Umbilical cord (tissue), 2 donors: ENCODE measurements around the gene PRPF8. TPM values are rescaled to one million over a fixed set of nuclear protein-coding genes. Genes with fewer than 3 reads are reported as not detected.
A peak's percentile ranks its signal among the peaks of the same experiment; 100 is the strongest.
"Not testable (repeated sequence)": the region's sequence is repeated elsewhere in the genome, so short reads cannot be mapped to it uniquely, and the experiment has no call there.

Experiments used
- DNase-seq: peaks from one replicate; pipeline ENCODE4 v3.0.0-alpha.2; 2015; ENCODE audit warnings: low spot score
- total RNA-seq: library from RNA; depleted of rRNA; stranded (reverse); fragments of >200 nt; gene quantifications from one replicate; pipeline ENCODE4 v1.2.3, GENCODE V29; 2014; ENCODE audit warnings: low replicate concordance; ENCODE audit not compliant: insufficient read depth

PRPF8 gene
- total RNA-seq, 1 donor from 2014 or later, result 87.6 TPM

GRCh38 chr17:1690544-1691221 lies 6.0 kb upstream of the PRPF8 start:
- no peak for DNase-seq

- not testable (repeated sequence) for DNase-seq
Observed at GRCh38 chr17:1688405-1688804, 3.7 kb upstream of the PRPF8 start.

- DNase-seq, result no peak
Observed at GRCh38 chr17:1686086-1686485, 1.4 kb upstream of the PRPF8 start.

GRCh38 chr17:1683459-1683858 lies 1.2 kb downstream of the PRPF8 start:
- no peak for DNase-seq

GRCh38 chr17:1676401-1676800 lies 8.3 kb downstream of the PRPF8 start:
- no peak for DNase-seq

GRCh38 chr17:1673041-1673785 lies 11.5 kb downstream of the PRPF8 start:
- no peak for DNase-seq

GRCh38 chr17:1663934-1664333 lies 20.7 kb downstream of the PRPF8 start:
- DNase-seq, result not testable (repeated sequence)

GRCh38 chr17:1661045-1661444 lies 23.6 kb downstream of the PRPF8 start:
- no peak for DNase-seq

- DNase-seq, result no peak
Observed at GRCh38 chr17:1658100-1658499, 26.6 kb downstream of the PRPF8 start.

- no peak for DNase-seq
Observed at GRCh38 chr17:1653735-1654134, 30.9 kb downstream of the PRPF8 start.

GRCh38 chr17:1652794-1653193 lies 31.9 kb downstream of the PRPF8 start:
- DNase-seq, result not testable (repeated sequence)

GRCh38 chr17:1651559-1651844 lies 33.2 kb downstream of the PRPF8 start:
- no peak for DNase-seq

- no peak for DNase-seq
Observed at GRCh38 chr17:1650731-1651558, 33.7 kb downstream of the PRPF8 start.

GRCh38 chr17:1649844-1650501 lies 34.7 kb downstream of the PRPF8 start, which contains the start of gene RILP:
Gene RILP (minus strand): TSS chr17:1649866. CDS start chr17:1649804, 62 bp downstream.
- no peak for DNase-seq

GRCh38 chr17:1648963-1649843 lies 35.5 kb downstream of the PRPF8 start:
- DNase-seq, result peak; percentile 94

GRCh38 chr17:1648173-1648962 lies 36.3 kb downstream of the PRPF8 start:
- peak; percentile 46 for DNase-seq

- no peak for DNase-seq
Observed at GRCh38 chr17:1647802-1648171, 36.9 kb downstream of the PRPF8 start.

- DNase-seq, result no peak
Observed at GRCh38 chr17:1646199-1646875, 38.3 kb downstream of the PRPF8 start.
